Left lobe of liver (tissue), 2 donors: ENCODE measurements around the gene MCUB. TPM values are rescaled to one million over a fixed set of nuclear protein-coding genes. Genes with fewer than 3 reads are reported as not detected.
A peak's percentile ranks its signal among the peaks of the same experiment; 100 is the strongest.
"Not testable (repeated sequence)": the region's sequence is repeated elsewhere in the genome, so short reads cannot be mapped to it uniquely, and the experiment has no call there.

ENCODE experiments used
- ATAC-seq: fragments of 200-7000 bp; cut with Tn5 transposase; one replicate; pipeline ENCODE4 v1.9.1; 2020; ENCODE audit warnings: mild to moderate bottlenecking, moderate library complexity
- DNase-seq: peaks from one replicate; pipeline ENCODE4 v3.0.0-alpha.2; 2020; ENCODE audit warnings: low spot score
- total RNA-seq: library from RNA; stranded (reverse); gene quantifications from one replicate; pipeline ENCODE4 v1.2.1, GENCODE V29; 2021
- donor health status: DM: no; HTN: no; CAD: no; lungs with moderate emphysema.
- donor health status: DM: no; HTN: yes; CAD: no.

The MCUB gene, protein sequence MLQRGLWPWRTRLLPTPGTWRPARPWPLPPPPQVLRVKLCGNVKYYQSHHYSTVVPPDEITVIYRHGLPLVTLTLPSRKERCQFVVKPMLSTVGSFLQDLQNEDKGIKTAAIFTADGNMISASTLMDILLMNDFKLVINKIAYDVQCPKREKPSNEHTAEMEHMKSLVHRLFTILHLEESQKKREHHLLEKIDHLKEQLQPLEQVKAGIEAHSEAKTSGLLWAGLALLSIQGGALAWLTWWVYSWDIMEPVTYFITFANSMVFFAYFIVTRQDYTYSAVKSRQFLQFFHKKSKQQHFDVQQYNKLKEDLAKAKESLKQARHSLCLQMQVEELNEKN
- total RNA-seq = 1.8 TPM

DNA sequence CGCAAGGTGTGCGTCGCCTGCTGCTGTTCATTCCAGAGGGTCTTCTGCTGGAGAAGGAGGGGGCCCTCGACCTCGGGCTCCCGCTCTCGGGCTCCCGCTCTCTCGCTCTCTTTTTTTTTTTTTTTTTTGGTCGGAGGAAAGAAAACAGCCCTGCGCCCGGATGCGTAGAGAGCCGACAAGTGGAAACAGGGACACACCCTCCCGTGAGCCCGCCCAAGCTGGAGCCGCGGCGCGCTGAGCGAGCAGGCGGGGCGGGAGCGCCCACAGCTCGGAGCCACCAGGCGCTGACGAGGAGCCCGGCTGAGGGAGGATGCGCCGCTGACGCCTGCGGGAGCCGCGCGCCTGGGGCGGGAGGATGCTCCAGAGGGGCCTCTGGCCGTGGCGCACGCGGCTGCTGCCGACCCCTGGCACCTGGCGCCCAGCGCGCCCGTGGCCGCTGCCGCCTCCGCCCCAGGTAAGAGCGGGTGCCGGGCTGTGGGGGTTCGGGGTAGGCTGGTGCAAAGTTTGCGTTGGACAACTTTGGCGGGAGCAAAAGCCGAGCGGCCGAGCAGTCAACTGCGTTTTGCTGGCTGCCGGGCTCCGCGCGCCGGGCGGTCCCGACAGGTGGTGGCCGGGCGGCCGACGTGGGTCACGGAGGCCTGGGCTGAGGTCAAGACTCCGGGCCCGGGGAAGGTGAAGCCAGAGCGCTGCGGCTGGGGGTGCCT, at the start of gene MCUB:
TSS of gene MCUB (plus strand) at position 264 of the 704 bp plus-strand sequence. CDS start at position 356, 92 bp downstream.
- ATAC-seq (peak; percentile 95), DNase-seq (peak; percentile 71)

DNA sequence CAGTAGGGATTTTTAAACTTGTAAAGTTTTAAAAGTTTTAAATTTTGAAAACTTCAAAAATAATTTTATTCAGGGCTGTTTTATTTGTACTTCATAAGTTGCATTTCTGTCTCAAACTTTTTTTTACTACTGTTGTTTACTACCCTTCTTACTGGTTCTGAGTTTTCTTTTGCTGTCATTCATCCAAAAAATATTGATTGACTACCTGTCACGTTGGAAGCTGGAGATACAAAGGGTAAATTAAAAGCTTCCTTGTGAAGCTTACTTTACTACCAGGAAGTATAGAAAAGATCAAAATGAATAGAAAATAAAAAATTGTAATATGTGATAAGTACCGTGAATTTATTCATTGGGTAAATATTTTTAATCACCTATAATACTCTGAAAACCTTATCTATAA, 49.4 kb upstream of the MCUB start:
- DNase-seq (no peak), ATAC-seq (peak; percentile 43)

GRCh38 chr4:109511414-109511813, 48.6 kb upstream of the MCUB start:
- peak; percentile 48 for ATAC-seq
- no peak for DNase-seq

DNA sequence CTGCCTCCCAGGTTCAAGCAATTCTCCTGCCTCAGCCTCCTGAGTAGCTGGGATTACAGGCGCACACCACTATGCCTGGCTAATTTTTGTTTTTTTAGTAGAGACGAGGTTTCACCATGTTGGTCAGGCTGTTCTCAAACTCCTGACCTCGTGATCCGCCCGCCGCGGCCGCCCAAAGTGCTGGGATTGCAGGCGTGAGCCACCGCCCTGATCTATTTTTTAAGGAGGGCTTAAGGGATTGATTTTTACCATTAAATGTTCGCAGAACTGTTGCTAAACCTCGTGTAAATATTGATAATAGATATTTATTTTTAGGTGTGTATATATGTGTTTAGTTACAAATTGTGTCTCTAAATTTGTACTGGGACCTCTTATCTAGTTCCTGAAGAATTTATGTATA, 46.7 kb upstream of the MCUB start:
- ATAC-seq = peak; percentile 63

GRCh38 chr4:109532182-109532581, 27.9 kb upstream of the MCUB start:
- DNase-seq (no peak), ATAC-seq (no peak)

More for the DNA sequence above, 46.7 kb upstream of the MCUB start:
- DNase-seq = peak; percentile 67

- ATAC-seq = no peak
- no peak for DNase-seq
Observed at GRCh38 chr4:109545401-109545800, 14.6 kb upstream of the MCUB start.

- DNase-seq (no peak), ATAC-seq (no peak)
Observed at GRCh38 chr4:109547394-109547793, 12.7 kb upstream of the MCUB start.

DNA sequence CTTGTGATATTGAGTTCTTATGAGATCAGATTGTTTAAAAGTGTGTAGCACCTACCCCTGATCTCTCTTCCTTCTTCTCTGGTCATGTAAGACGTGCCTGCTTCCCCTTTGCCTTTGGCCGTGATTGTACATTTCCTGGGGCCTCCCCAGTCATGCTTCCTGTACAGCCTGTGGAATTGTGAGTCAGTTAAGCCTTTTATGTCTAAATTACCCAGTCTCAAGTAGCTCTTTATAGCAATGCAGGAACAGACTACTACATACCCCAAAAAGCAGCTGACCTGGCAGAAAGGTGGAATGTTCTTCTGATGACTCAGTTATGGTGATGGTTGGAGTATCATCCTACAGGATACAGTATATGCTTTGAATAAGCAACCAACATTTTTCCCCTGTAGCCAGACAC, 11.4 kb upstream of the MCUB start:
- DNase-seq = no peak
- peak; percentile 32 for ATAC-seq

DNA sequence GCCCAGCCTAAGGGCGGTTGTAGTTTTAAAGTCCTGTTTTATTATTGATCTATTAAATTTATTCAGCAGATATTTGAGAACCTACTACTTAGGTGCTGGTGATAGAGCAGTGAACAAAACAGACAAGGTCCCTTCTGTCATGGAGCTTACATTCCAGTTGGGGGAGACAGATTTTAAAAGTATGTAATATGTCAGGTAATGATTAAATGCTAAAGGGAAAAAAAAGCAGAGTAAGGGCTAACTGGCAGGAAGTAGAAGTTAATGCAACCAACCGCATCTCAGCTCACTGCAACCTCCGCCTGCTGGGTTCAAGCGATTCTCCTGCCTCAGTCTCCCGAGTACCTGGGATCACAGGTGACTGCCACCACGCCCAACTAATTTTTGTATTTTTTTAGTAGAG, 7.8 kb upstream of the MCUB start:
- no peak for DNase-seq

DNA sequence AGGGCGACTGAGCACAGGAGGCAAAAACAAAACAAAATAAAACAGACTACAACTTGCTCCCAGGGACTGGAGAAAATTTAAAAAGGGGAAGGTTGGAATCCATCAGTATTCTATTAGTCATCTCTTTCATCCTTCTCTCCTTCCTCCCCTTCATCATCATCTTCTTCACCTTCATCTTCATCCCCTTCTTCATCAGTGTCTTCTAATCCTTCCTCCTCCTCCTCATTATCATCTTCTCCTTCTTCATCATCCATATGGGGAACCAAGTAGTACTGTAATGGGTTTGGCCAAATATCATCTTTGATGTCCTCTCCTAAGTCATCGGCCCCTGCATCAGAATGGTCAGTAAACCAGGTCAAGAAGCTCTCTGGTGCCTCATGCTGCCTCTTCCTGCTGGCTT, 6.9 kb upstream of the MCUB start:
- DNase-seq (no peak), ATAC-seq (no peak)

More for the DNA sequence above, 7.8 kb upstream of the MCUB start:
- ATAC-seq = no peak

DNA sequence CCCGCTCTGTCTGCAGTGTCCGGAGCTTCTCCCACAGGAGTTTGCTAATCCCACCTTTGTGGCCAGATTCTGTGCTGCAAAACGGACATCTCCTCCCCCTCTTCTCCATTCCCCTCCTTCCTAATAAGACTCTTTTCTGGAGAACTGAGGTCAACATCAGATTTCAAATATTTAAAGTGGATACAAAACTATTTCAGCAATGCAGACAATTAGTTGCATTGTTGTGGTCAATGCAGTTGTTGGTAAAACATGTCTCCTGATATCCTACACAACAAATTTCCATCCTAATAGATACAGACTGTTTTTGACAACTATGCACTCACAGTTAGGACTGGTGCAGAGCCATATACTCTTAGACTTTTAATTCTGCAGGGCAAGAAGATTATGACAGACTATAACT, 5.1 kb upstream of the MCUB start:
- DNase-seq (no peak), ATAC-seq (no peak)

DNA sequence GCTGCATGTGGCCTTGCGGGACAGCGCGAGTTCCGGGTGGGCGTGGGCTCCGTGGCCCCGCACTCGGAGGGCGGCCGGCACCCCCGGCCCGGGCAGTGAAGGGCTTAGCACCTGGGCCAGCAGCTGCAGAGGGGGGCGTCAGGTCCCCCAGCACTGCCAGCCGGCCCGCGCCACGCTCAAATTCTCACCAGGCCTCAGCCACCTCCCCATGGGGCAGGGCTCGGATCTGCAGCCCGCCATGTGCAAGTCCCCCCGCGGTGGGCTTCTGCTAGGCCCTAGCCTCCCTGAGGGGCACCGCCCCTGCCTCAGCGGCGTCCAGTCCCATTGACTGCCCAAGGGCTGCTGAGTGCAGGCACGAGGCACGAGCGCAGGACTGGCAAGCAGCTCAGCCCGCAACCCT, 2.6 kb upstream of the MCUB start:
- no peak for DNase-seq

GRCh38 chr4:109558095-109558494, 2.0 kb upstream of the MCUB start:
- DNase-seq, ATAC-seq: not testable (repeated sequence)

More for the DNA sequence above, 2.6 kb upstream of the MCUB start:
- no peak for ATAC-seq

DNA sequence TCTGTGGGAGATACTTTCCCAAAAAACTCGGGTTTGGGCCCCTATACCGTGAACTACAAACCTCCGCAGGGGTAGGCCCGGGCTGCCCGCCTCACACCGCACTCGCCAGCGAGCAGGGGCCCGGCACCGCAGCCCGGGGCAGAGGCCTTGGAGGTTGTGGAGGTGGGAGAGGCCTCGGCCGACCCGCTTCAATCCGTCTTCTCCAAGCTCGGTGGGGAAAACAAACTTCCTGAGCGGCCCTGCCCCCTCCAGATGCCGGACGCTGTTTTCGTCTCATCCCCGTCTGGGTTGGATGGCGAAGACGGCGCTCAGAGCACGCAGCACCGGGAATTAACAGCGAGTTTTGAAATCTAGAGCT, 442 bp upstream of the MCUB start:
- DNase-seq = no peak
- peak; percentile 25 for ATAC-seq

DNA sequence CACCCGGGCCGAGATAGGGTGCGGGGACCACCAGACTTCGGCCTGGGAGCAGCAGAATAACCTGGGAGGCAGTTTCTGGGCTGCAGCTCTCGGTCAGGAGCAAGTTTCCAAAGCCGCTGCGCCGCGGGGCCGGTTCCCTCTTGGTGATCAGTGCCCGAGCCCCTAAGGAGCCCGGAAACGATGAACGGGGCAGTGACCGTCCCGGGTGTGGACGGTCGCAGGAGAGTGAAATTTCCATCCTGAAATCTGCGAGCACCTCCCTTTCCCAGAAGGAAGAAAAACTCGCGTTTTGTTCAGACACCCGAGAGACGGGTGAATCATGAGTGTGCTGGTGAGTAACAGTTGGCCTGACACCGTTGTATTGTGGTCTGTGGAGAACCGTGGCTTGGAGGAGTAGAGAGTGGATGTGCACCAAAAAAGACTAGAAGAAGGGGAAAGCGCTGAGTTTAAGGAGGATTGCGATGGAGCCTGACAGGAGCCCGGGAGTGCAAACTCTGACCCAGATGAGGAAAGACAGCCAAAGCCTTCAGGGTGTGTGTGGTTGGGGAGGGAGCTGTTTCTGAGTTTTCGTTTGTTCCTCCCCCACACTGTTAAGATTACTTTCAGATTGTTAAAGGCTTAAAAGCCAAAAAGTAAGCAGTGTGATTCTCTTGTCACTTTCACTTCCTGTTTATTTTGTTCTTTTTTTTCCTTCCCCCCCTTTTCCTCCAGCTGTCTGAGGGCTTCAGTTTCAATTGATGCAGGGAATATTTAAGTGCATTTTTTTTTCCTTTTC, 828 bp downstream of the MCUB start:
- DNase-seq (no peak), ATAC-seq (peak; percentile 49)

GRCh38 chr4:109562457-109563239, 2.6 kb downstream of the MCUB start:
- DNase-seq = no peak
- ATAC-seq = no peak

- no peak for ATAC-seq
Observed at GRCh38 chr4:109571494-109571893, 11.4 kb downstream of the MCUB start.

GRCh38 chr4:109572154-109572553, 12.1 kb downstream of the MCUB start:
- no peak for ATAC-seq
- no peak for DNase-seq

More at GRCh38 chr4:109571494-109571893, 11.4 kb downstream of the MCUB start:
- no peak for DNase-seq

- ATAC-seq (peak; percentile 88), DNase-seq (no peak)
Observed at GRCh38 chr4:109574443-109574850, 14.4 kb downstream of the MCUB start.

DNA sequence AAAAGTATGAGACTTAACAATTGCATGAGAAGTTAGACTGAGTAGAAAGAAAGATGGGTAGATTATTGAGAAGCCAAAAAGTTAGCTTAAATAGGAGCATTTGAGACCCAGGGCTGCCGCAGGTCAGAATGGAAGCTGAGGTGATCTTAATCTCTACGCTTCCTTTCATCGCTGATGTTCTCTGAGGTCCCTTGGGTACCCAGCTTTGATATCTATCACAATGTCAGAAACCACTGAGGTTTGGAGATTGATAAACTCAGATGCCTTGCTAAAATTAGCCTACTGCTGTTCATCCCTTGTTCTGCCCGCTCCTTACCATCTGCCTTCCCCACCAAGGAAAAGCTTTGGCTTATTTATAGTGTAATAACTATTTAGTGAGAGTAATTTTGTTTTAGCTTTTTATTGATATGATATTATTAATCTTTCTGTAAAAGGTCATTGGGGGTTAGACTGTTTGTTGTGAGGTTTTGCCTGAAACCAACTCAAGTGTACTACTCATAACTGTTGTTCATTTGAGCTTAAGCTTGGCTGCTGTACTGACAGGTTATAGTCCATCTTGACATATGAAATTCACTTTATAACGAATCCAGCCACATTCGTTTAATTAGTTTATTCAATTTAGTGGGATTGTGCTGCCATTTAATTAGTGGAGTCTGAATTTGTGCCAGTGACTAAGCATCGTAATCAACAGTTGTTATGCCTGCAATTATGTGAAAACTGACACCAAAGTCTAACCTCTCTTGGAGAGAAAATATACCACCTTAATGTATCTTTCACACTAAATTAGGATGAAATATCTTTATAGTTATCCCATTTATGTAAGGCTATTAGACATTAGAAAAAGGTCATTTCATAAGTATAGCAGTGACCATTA, 15.1 kb downstream of the MCUB start:
- ATAC-seq = no peak

More for the DNA sequence above, 15.1 kb downstream of the MCUB start:
- no peak for DNase-seq
